GM21447 (cell line): ENCODE data around the gene CDC42BPB.

Experiments
- ATAC-seq: cut with Tn5 transposase; IDR thresholded peaks from one replicate; pipeline ENCODE4 v1.9.1; 2021; ENCODE audit not compliant: unreplicated experiment

The CDC42BPB gene

GRCh38 chr14:102918438-102918837 lies 138.9 kb downstream of the CDC42BPB start:
- no peak for ATAC-seq

DNA sequence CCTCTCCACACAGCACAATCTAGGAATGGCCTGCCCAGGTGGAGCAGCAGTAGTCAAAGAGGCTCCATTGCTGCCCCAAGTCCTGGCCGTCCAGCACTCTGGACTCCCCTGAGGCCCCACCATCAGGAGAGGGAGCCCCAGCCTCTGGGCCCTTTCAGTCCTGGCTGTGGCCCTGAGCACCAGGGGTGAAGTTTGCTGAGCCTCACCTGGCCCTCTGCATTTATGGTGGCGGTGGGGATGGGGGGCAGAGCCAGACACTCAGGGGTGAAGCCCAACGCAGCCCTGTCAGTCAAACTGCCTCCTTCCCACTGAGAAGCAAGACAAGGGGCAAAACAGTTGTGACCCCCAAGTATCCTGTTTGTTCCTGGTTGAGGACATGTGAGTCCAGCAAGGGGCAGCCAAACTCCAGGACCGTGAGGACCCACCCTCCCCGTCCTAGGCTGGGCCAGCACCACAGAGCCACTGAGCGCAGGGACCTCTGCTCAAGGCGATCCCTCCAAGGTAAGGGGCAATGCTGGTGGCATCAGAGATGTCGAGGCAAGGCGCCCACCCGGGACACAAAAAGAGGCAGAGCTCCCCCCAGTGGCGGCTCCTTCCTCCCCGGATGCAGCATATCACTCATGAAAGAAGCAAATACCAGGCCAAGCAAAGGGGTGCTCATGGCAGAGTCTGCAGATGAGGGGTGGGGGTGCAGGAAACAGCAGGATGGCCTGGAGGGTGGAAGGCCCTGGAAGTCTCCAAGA lies 139.7 kb downstream of the CDC42BPB start:
- ATAC-seq: no peak

DNA sequence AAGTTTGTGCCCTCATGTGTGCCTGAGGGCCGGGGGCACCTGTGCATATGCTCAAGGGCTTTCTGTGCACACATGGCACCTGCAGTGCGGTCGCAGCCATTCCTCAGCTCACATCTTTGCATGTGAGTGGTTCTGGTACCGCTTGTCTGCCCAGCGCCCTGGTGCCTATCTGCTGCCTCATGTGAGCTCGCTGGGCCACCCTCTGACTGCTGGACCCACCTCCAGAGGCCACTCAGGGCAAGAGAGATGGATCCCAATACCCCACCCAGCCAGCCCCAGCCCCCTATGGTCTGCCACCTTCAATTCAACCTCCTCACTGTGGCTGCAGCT lies 140.3 kb downstream of the CDC42BPB start:
- ATAC-seq: no peak

DNA sequence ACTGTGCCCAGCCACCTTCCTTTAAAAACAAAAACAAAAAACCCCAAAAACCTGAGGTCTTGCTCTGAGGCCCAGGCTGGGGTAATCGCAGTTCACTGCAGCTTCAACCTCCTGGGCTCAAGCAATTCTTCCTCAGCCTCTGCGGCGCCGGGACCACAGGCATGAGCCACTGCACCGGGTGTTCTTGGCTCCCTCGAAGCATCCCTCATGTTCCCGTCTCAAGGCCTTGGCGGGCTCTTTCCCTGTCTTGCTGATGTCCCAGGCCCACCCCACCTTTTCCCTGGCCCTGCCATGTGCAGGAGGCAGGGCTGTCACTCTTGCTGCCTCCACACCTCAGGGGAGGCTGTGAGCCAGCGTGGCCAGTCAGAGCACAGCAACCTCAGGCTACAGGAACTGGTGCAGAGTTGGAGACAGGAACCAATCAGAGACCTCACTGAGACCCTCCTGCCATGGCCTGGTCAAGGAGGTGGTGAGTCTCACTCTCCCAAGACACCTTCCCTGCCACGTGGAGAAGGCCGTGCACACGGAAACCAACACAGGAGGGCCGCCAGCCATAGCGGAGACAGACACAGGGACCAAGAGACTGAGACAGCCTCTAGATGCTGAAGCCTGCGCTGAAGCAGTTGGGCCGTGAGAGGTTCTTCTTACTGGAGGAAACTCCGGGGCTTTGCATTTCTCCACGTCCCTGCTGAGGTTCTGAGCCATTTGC lies 140.8 kb downstream of the CDC42BPB start:
- ATAC-seq: no peak

- no peak for ATAC-seq
Observed at GRCh38 chr14:102915292-102916110, 141.8 kb downstream of the CDC42BPB start.

DNA sequence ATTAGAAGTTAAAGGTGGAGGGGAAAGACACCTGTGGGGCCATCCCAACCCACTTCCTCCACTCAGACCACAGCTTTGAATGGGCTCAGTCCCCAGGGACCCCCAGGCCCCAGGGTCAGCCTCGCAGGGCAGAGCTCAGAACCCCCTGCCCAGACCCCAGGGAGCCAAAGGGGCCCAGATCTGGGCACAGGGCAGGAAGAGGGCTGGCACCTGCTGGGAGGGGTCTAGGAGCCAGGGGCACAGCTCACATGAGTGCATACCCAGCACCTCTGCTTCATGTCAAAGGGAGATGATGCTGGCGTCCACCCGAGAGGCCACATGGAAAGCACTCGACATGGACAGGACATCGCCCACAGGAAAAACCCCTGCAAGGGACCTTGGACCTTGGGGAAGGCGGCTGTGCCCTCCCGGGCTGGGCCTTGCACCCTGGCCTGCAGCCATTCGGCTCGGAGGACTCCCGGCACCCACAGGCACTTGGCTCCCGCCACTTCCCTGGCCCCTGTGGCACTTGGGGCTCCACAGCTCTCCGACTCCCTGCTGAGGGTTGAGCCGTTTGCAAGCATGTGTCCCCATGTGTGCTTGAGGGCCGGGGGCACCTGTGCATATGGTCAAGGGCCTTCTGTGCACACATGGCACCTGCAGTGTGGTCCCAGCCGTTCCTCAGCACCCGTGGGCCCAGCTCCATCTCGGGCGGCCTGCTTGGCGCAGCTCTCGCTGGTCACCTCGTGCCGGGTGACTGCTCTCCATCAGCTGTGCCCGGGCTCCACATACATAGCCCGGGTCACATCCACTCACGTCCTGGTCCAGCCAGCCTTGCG lies 142.7 kb downstream of the CDC42BPB start:
- no peak for ATAC-seq

DNA sequence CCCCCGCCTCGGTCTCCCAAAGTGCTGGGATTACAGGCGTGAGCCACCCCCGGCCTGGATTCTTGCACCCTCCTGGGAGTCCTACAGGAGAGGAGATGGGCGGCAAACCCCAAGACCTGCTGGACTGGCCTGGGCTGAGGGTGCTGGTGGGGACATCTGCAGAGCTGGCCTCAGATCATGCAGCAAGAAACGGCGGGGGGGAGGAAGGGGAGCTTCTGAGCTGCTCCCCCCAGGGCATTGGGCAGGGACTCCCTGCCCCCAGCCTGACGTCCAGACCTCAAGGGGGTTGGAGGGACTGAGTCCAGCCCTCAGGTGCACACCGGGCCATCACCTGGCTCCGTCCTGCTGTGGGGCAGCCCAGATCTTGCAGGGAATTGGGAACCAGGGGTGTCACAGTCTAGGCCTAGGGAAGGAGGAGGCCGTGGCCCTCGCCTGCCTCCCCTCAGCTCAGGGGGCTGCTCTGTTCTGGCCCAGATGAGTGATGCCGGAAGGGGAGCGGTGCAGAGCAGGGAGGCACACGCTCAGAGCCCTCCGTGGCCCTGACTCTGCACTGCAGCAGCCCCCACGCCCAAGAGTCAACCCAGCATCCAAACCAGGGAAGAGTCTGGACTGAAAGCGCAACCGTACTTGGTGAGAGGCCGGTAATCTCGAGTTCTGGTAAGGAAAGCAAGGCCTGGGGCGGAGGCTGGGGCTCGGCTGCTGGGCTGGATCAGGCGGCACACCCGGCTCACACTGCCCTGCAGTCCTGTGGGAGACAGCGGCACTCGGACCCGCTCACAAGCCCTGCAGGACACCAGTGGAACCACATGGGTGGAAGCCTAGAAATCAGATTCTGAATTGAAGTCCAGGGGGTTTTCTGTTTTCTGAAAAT lies 143.8 kb downstream of the CDC42BPB start:
- no peak for ATAC-seq

- no peak for ATAC-seq
Observed at GRCh38 chr14:102911991-102912761, 145.2 kb downstream of the CDC42BPB start.

DNA sequence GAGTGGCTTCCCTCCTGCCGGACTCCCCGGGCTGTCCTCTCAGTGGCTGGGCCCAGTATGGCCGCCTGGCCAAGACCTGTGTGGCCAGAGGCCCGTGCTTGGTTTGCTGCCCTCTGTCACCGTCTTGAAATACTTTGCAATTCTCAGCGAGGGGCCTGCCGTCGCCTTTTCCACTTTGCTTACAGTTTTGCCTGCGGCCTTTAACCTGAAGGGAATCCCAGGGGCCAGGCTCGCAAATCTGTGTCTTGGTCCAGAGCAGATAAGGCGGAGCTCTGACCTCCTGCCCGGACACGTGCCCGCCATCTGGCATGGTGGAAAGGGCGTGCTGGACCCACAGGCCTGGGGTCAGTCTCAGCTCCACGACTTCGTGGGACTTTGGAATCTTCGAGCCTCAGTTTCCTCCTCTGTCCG lies 145.8 kb downstream of the CDC42BPB start:
- no peak for ATAC-seq

DNA sequence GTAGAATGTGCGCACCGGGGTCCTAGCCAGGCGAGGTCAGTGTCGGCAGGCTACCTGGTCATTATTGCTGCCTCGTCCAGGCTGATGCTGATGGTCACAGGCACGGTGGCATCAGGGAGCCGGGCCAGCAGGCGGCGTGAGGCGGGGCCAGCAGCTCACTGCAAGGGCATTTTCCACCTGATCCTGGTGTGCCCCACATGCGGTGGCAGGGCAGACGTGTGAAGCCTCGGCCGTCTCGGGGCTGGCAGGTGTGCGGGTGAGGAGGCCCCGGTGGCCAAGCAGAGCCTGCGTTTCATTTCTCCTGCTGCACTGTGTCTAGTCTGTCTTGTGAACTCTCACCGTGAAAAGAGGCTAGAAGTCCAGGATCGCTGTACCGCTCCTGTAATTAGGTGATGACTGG lies 146.9 kb downstream of the CDC42BPB start:
- ATAC-seq: no peak

GRCh38 chr14:102909911-102910310 lies 147.4 kb downstream of the CDC42BPB start:
- ATAC-seq: no peak

DNA sequence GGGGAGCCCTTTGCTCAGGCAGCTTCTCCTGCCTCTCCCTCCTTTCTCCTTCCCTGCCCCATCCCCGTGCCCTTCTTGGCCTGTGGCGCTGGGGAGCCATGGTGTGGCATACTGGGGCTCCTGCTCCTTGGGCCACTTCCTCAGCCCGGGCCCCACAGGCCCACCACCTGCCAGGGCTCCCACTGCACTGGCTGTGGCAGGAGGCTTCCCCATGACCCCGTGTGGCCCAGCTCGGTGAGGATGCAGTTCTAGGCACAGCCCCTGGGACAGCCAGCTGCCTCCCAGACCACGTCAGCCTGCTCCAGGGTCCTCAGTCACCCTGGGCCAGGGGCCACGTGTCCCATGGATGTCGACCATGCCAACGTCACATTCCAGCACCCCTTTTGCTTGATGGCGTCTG lies 147.9 kb downstream of the CDC42BPB start:
- ATAC-seq: no peak

GRCh38 chr14:102908766-102909455 lies 148.4 kb downstream of the CDC42BPB start:
- no peak for ATAC-seq

- ATAC-seq: no peak
Observed at GRCh38 chr14:102907980-102908730, 149.2 kb downstream of the CDC42BPB start.

DNA sequence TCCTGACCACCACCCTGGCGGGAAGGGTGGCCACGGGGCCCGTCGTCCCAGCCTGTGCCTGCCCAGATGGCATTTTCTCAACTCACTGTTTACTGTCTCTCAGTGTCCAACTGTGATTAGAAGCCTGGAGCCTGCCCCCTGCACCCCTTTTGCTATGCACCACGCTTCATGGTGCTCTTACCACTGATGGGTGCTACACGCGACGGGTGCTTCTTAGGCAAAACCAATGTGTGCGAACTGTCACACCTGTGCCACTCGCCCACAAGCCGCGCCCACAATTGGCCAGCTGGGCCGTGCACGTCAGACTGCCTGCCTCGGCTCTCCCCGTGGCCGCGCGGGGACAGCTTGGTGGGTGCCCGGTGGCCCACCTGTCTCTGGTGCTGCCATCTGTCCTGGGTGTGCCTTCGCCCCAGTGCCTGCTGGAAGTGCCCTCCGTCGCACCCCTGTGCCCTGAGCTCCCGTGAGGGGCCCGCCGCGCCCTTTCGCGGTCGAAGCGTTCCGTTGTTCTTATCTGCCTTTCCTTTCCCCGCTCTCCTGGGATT lies 150.0 kb downstream of the CDC42BPB start:
- no peak for ATAC-seq

DNA sequence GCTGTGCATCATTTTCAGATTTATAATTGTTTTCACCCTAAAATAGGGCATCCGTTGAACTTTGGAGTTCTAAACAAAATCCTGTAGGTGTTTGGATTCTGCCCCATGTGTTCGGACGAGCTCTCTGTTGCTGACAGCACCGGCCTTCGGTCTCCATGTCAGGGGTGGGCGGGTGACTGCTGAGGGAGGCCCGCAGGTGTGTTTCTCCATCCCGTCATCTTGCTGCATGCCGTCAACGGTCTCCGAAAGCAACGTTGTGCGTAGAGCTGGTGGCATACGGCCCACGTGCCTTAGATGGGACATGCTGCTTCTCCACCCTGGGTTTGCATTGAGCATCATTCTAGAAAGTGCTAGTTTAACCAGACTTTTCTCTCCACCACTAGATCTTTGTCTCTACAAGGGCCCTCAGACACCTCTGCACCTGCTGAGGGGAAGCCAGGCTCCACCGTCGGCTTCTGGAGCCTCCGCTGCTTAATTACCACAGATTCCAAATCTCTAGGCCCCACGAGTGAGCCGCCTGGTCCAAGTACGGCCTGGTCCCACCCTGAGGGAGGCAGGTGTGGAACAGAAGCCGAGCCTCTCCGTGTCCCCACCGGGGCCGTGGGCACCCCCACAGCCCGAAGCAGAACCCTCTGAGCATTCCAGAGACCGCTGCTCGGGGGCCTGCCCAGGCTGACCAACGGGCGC lies 150.6 kb downstream of the CDC42BPB start:
- ATAC-seq: no peak
